ENCODE results near the gene SPATA17. TPM values are rescaled to one million over a fixed set of nuclear protein-coding genes. Genes with fewer than 3 reads are reported as not detected.

Gene SPATA17
- total and polyA plus RNA-seq, 10 of the 15 experiments (the other 5 are each of a cell fraction or from before 2014, with no cell fraction given) = 0.08 to 0.27 (median 0.11) TPM; not detected in 6

DNA sequence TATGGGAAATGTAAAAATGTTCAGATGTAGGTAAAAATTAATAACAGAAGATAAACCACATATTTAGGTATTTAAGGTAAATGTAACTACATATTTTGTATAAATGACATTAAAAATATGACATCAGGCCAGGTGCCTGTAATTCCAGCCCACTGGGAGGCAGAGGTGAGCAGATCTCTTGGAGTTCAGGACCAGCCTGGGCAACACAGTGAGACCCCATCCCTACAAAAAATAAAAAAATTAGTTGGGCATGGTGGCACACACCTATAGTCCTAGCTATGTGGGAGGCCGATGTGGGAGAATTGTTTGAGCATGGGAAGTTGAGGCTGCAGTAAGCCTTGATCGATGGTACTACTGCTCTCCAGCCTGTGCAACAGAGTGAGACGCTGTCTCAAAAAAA lies 216.5 kb downstream of the SPATA17 start (continued):
- TF ChIP-seq, protein P1, sequence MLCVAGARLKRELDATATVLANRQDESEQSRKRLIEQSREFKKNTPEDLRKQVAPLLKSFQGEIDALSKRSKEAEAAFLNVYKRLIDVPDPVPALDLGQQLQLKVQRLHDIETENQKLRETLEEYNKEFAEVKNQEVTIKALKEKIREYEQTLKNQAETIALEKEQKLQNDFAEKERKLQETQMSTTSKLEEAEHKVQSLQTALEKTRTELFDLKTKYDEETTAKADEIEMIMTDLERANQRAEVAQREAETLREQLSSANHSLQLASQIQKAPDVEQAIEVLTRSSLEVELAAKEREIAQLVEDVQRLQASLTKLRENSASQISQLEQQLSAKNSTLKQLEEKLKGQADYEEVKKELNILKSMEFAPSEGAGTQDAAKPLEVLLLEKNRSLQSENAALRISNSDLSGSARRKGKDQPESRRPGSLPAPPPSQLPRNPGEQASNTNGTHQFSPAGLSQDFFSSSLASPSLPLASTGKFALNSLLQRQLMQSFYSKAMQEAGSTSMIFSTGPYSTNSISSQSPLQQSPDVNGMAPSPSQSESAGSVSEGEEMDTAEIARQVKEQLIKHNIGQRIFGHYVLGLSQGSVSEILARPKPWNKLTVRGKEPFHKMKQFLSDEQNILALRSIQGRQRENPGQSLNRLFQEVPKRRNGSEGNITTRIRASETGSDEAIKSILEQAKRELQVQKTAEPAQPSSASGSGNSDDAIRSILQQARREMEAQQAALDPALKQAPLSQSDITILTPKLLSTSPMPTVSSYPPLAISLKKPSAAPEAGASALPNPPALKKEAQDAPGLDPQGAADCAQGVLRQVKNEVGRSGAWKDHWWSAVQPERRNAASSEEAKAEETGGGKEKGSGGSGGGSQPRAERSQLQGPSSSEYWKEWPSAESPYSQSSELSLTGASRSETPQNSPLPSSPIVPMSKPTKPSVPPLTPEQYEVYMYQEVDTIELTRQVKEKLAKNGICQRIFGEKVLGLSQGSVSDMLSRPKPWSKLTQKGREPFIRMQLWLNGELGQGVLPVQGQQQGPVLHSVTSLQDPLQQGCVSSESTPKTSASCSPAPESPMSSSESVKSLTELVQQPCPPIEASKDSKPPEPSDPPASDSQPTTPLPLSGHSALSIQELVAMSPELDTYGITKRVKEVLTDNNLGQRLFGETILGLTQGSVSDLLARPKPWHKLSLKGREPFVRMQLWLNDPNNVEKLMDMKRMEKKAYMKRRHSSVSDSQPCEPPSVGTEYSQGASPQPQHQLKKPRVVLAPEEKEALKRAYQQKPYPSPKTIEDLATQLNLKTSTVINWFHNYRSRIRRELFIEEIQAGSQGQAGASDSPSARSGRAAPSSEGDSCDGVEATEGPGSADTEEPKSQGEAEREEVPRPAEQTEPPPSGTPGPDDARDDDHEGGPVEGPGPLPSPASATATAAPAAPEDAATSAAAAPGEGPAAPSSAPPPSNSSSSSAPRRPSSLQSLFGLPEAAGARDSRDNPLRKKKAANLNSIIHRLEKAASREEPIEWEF (IDR thresholded peaks at IDR 0.05; ENCODE audit: insufficient replicate concordance, low read depth, low read length) = no peak
- TF ChIP-seq SPI1 (IDR thresholded peaks at IDR 0.05; ENCODE audit: borderline replicate concordance, insufficient read depth, low read depth, low read length) = no peak
- TF ChIP-seq TCF12 (IDR thresholded peaks at IDR 0.05; ENCODE audit: low read depth, low read length) = no peak

DNA sequence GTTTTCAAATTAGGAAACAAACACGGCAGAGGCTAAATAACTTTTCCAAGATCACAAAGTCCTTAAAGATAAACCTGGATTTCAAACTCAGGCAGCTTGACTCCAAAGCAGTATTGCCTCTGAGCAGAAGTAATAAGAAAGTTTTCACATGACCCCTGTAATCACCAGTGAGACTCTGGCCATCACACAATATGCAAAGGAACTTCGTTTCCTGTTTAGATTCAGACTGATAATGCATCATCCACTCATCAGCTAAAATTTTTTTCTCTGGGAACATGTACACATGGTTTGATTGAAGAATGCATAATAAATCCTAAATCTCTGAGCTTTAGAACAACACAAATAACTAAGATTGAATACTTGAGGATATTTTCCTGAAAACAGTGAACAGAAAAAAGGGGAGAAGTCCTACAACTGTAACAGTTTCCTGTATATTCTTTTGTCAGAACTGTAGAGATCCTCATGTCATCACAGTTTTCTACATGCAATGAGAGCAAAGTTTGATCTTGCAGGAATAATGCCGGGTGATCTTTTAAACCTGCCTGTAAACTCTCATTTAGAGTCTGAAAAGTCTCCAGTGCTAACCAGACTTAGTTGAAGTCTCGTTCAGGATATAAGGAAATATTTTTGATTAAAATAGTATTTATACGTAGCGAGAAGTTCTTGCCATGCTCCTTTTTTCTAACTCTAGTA lies 225.3 kb downstream of the SPATA17 start:
- FAIRE-seq (no peak), DNase-seq (ENCODE audit: low read depth, low spot score) (no peak), ATAC-seq (no peak)
- intact Hi-C loops (cut with micrococcal nuclease; ENCODE audit: unreplicated experiment) (no loop called here), in situ Hi-C loops (cut with MboI) (no loop called here)
- no peaks in the 10 kb centered on the region for H3K4me1 ChIP-seq (ENCODE audit: control insufficient read depth, insufficient read depth, low read length)
- ChIA-PET CTCF (interaction anchor here (1.5 kb wide), 1 partner anchor 12 kb away, joined by 4 read pairs; no protein-coding TSS in a partner anchor), POLR2A (no interaction called here), SMC1A (ENCODE audit: uncharacterized antibody, unreplicated experiment) (no interaction called here), RAD21 (ENCODE audit: unreplicated experiment) (no interaction called here)
- H3K9ac ChIP-seq (ENCODE audit: control insufficient read depth, insufficient read depth, low read length) = no peak overlapping the region
- H2AFZ ChIP-seq (ENCODE audit: control insufficient read depth, low read depth, low read length) = no peak overlapping the region
- no peak overlapping the region for H3K4me3 ChIP-seq
- no peaks in the 10 kb centered on the region for H3K9me3 ChIP-seq (replicated peaks; ENCODE audit: control insufficient read depth, insufficient read depth, low read length)
- BruUV-seq (replicated peaks) = no TSS peak
- WGBS (ENCODE audit: insufficient coverage, insufficient replicate concordance, low lambda C conversion rate, missing lambda C conversion rate) = 34% methylated on average over 6 of the region's 6 CpGs
- no peak overlapping the region for H3K4me2 ChIP-seq (ENCODE audit: control insufficient read depth, insufficient read depth)
- no peaks in the 10 kb centered on the region for H3K36me3 ChIP-seq (ENCODE audit: control insufficient read depth in 2 of 2, insufficient read depth in 2 of 2, low read length in 1 of 2)
- no peak overlapping the region for H3K27ac ChIP-seq (ENCODE audit: control insufficient read depth, insufficient read depth)
- H3K27me3 ChIP-seq (replicated peaks in 1 of 2; ENCODE audit: control insufficient read depth in 2 of 2, insufficient read depth in 2 of 2, low read length in 1 of 2) = no peaks in the 10 kb centered on the region
- no peaks in the 10 kb centered on the region for H4K20me1 ChIP-seq (ENCODE audit: control insufficient read depth, insufficient read depth)
- H3K79me2 ChIP-seq (ENCODE audit: control insufficient read depth, insufficient read depth, low read length) = no peaks in the 10 kb centered on the region
- TF ChIP-seq, protein P2, sequence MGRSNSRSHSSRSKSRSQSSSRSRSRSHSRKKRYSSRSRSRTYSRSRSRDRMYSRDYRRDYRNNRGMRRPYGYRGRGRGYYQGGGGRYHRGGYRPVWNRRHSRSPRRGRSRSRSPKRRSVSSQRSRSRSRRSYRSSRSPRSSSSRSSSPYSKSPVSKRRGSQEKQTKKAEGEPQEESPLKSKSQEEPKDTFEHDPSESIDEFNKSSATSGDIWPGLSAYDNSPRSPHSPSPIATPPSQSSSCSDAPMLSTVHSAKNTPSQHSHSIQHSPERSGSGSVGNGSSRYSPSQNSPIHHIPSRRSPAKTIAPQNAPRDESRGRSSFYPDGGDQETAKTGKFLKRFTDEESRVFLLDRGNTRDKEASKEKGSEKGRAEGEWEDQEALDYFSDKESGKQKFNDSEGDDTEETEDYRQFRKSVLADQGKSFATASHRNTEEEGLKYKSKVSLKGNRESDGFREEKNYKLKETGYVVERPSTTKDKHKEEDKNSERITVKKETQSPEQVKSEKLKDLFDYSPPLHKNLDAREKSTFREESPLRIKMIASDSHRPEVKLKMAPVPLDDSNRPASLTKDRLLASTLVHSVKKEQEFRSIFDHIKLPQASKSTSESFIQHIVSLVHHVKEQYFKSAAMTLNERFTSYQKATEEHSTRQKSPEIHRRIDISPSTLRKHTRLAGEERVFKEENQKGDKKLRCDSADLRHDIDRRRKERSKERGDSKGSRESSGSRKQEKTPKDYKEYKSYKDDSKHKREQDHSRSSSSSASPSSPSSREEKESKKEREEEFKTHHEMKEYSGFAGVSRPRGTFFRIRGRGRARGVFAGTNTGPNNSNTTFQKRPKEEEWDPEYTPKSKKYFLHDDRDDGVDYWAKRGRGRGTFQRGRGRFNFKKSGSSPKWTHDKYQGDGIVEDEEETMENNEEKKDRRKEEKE (IDR thresholded peaks at IDR 0.05) = no peak
- TF ChIP-seq IKZF1 (conservative IDR thresholded peaks at IDR 0.05) (no peak), SRF (IDR thresholded peaks at IDR 0.05; ENCODE audit: low read depth in 2 of 2, low read length in 2 of 2) (no peak), RFX5 (IDR thresholded peaks at IDR 0.05; ENCODE audit: low read depth, low read length) (no peak)

Measured in GM12878 (cell line).